Right renal cortex interstitium (tissue), 3 donors: ENCODE data around the gene KIAA2012. TPM values are rescaled to one million over a fixed set of nuclear protein-coding genes. Genes with fewer than 3 reads are reported as not detected.
"Not testable (repeated sequence)": the region's sequence is repeated elsewhere in the genome, so short reads cannot be mapped to it uniquely, and the experiment has no call there.

Experiments
- DNase-seq, 3 donors: peaks; one replicate each; pipeline ENCODE4 v3.0.0-alpha.2; 2013; ENCODE audit warnings: low read depth in 3 of 3, low spot score in 2 of 3
- polyA plus RNA-seq, 3 donors: library from polyadenylated mRNA; unstranded; fragments of 120-200 nt; gene quantifications; one replicate each; pipeline ENCODE4 v1.2.1, GENCODE V29; 2013; ENCODE audit not compliant: insufficient read length in 3 of 3

The KIAA2012 gene
- polyA plus RNA-seq, 3 donors: 0.07 to 0.11 (median 0.10) TPM

DNA sequence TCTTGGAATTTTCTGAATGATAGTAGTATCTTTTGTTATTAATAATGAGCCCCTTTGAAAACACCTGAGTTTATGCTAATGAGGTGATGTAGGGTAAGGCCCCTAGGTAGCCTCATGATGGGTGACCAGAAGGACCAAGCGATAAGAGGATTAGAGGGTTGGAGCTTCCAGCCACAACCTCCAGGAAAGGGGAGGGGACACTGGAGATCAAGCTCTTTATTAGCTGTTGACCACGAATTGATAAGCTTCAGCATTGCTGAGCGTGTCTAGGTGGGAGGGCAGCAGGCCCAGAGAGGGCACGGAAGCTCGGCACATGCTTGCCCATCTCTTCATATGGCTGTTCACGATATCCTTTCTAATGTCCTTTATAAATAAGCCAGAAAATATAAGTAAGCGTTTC lies 39.0 kb downstream of the KIAA2012 start:
- DNase-seq: no peak

DNA sequence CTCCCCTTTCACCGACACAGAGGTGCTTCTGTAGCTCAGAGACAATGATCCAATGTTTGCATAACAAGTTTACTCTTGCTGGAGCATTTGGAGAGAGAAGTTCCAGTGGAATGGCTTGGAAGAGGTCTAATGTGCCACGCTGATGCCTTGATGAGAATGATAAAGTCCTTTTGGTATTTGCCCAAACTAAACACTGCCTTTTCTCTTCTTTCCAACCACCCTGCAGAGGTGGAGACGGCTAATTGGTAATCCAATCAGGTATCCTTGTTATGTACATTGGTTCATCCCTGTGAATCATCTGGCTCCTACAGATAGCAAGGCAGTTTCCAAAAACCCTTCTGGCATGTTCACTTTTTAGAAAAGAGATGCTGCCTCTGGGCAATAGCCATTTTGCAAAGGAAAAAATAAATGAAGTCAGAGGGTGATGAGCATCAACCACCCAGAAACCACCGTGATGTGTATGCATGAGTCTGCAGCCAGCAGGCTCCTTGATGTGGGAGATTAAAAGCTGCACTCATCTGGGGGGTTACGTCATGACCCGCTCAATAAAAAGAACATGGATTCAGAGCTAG lies 40.6 kb downstream of the KIAA2012 start:
- no peak for DNase-seq

DNA sequence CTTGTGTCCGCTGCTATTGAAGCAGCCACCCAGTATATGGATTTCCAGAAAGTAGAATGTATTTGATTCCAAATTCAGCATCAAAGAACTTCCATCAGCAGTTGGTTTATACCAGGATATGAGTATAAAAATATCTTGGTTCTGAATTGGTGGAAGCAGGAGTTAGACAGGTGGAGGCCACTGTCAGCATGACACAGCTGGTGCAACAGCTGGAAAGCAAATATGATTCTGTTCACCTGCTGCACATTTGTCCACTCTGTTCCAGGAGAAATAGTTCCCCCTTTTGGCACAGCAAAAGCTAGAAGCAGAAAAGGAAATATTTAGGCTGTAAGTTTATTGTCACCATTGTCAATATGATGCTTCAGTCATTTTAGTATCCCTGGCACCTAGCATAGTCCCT lies 41.2 kb downstream of the KIAA2012 start:
- no peak for DNase-seq

DNA sequence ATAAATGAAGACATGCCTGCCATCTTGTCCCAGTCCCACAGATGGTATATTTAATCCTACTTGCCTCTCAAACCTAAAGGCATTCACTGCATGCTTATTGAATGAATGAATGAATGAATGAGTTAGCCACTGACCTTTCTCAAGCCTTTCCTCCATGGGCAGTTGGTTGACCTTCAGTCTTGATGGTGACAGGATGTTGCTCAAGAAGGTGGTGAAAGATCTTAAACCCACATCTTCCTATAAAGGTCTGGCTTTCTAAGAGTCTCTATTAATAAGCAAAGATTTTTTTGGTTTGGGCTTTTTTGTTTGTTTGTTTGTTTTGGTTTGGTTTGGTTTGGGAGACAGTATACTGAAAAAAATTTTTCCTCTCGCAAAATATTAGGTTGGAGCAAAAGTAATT lies 41.7 kb downstream of the KIAA2012 start:
- no peak for DNase-seq

DNA sequence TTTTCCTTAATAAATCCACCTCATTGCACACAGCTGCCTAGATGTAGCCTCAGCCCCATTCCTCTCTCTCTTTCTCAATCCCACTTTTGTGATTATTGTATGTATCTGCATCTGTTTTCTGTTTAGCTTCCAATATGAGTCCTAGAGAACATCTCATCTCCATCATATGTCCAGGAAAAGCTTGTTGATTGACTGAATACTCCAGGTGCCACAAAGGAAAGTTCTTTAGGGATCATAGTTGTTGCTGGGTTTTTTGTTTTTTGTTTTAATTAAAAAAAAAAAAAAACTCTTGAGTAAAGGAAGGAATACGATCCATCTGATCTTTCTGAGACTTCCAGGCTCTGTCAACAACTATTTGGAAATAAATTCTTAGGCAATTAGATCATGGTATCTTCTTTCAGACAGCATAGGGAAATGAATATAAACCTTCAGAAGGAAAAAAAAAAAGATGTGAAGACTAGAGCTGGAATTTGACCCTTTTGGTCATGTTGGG lies 42.5 kb downstream of the KIAA2012 start:
- DNase-seq: no peak

DNA sequence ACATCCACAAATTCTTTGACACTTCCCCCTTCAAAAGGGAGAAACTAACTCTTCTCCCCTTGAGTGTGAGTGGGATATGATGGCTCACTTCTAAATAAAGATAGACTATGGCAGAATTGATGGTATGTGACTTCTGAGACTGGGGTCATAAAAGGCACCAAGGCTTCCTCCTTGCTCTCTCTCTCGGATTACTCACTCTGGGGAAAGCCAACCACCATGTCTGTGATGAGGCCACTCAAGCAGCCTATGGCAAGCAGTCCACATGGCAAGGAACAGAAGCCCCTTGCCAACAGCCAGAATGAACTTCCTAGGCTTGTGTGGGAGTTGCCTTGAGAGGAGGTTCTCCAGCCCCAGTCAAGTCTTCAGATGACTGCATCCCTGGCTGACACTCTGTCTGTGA lies 43.6 kb downstream of the KIAA2012 start:
- DNase-seq: no peak

DNA sequence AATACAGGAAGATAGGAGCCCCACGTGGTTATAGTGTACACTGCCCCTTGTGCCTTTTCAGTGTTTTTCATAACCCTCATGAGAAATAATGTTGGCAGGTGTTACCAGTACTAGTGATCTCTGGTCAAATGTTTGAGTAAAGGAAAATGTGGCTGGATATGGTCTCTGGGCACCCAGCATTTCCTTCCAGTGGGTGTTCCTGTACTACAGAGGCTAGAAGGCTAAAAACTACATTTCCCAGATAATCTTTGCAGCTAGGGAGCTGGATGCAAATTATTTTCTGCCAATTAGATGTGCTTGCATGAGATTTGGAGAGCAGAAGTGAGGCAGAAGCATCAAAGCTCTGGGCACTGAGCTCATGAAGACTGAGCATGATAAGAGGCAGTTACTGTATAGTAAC lies 45.1 kb downstream of the KIAA2012 start:
- DNase-seq: no peak

DNA sequence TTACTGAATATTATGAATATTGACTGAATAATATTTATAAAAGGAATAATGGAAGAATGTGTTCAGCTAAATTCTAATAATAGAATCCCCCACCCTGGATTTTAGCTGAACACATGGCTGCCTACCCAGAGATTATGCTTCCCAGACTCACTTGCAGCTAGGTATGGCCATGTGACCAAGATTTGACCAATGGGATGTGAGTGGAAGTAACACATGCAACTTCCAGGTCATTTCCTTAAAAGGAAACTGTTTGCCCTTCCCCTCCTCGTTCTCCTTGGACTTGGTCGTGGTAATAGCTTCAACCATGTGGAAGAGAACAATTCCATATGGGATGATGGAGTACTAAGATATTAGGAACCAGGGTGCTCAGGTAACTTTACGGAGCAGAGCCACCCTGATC lies 47.8 kb downstream of the KIAA2012 start:
- DNase-seq: no peak

DNA sequence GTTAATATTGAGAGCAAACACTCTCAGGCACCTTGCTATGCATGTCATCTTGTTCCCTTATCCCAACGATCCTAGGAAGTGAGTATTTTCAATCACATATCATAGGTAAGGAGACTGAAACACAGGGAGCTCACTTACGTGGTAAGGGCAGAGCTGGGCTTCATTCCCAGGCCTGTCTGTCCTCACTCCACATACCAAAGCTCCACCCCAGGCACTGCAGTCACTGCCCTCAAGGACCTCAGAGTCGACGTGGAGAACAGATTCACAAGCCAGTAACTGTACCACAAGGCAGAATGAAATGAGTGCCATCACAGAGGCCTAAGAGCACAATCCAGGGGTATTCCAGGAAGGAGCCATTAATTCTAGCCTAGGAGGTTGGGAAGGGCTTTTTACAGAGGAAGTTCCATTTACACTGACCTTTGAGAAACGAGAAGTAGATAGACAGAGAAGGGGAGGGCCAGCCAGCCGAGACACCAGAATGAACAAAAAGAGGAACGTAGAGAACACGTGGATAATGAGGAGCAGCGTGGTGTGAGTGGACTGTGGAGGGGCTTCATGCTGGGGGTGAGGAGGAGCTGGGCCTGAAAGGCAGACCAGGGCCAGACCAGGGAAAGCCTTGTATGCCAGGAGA lies 48.6 kb downstream of the KIAA2012 start:
- no peak for DNase-seq

DNA sequence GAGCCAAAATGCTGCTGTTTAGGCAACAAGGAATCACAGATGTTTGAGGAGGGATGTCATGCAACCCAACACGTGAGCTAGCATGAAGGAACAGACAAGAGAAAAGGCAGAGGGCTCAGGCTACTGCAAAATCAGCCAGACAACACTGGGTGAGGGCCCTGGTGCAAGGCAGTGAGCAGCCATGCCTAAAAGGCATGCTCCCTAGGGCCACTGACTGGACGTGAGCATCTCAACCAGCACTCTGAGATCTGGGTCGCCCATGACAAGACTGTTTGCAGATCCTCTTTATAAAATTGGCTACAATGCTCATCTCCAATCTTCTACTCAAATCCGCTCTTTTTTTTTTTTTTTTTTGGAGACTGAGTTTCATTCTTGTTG lies 49.1 kb downstream of the KIAA2012 start:
- DNase-seq: no peak

DNA sequence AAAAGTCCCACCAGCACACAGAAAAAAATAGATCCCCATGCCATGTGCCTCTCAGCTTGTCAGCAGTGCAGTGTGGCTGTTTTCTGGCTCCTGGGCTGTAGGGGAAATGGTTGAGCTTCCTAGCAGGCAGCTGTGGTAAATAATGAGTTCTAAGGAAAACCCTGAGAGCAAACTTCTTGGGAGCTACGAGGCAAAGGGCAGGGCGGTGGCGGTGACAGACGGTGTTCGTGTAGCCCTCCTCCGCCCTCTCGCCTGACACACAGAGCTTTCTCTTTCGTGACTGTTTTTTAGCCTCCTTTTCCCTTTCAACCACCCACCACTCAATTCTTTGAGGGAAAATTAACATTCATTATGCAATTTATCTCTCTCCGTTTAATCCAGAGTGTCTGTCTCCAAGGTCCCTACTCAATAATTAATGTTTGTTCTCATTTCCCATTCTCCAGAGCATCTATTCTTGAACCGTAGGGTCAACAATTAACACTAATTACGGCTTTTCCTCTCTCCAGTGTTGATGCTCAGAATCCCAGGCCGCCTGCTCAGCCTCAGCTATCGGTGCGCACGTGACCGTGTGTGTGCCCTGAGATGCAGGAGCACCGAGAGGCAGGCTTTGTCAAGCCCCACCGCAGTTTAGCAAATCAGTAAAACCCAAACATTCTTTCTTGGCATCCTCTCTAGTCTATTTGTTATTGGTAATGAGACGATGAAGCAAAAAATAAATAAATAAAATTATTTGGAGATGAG lies 50.1 kb downstream of the KIAA2012 start:
- no peak for DNase-seq

DNA sequence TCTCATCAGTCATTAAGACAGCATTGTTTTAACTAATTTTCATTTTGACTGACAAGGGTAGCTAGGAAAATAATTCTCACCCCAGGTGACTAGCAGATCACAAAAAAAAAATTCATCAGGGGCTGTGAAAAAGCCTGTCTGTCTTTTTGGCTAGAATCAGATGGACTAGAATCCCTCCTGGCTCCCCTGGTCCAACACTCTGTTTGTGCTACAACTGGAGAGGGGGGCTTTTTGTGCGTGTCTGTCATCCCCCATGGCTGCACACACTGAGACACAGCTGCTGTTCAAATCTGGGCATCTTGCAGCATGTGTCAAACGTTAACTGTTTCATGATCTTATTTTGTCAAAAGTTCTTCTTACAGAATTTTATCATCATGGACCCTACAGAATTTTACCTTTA lies 51.2 kb downstream of the KIAA2012 start:
- no peak for DNase-seq

DNA sequence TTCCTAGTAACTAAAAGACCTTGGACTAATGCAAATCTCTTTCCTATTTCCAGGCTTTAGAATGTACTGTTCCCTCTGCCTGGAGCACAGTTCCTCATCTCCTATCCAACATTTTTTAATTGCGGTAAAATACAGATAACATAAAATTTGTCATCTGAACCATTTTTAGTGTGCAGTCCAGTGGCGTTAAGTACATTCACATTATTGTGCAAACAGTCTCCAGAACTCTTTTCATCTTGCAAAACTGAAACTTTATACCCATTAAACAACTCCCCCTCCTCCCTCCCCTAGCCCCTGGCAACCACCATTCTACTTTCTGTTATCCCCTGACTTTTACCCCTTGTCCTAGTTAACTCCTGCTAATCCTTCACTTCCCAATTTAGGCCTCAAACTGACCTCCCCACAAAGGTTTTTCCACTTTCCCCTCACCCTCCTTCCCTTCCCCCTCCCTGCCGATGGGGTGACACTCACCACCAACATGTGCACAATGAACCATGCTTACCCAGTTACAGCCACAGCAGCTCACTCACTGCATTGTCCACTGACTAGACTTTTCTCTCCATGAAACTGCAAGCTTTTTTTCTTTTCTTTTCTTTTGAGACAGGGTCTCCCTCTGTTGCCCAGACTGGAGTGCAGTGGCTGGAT lies 54.8 kb downstream of the KIAA2012 start:
- DNase-seq: no peak

DNA sequence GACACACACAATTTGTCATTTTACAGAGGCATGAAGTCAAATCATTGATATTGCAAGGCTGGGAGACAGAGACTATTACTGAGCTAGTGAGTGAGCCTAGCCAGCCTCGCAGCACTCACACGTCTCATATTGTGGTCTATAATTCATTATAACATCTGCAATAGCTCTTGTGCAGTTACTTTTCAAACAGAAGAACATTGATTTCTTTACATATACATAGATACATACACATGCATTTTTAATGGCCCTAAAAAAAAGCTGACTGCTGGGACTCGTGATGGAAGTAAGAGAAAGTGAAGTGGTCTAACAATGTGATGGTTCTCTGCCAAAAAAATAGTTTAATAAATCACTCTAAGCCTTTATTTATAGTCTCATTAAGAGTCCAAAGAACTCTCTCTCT lies 56.8 kb downstream of the KIAA2012 start:
- DNase-seq: no peak

DNA sequence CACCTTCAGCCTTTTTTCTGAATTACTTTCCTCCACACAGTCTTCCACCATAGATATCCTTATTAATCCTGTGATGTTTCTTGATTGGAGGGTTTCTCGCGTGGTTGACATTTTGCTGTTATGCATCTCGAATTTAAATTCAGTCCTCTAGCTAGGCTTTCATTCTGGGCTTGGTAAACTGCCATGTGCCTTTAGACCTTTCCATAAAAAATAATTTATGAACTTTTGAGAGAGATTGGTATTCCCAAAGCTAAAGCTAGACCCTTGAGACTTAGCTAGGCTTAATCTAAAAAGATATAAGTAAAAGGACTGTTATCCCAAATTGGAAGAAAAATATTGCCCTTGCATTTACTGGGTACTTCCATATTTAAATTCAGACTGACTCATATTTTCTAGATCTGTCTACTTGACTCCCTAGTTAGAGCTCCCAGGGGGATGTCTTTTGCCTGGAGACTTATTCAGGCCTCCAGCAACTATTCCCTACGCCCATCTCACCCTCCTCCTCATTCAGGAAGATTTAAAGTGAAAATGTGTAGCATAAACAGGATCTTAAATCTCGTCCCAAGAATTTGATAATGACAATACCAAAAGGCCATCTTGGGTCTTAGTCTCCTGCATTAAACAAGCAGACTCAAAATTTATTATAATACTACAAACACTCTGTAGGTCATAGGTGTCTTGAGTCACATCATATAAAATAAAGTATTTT lies 60.3 kb downstream of the KIAA2012 start:
- no peak for DNase-seq

DNA sequence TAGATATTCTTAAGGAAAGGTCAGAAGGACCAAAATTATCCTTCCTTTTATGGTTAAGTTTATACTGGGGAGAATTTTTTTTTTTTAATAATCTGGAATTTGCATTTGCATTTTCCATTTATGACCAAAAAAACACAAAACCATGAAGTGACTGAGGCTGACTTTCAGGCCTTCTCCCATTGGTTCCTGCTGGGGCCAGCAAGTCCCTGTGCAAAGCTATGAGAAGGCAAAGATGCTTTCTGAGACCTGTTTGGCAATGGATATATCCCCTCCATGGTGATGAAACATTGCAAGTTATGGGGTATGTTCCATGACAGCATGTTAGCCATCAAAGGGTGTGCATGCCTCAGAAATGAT lies 60.8 kb downstream of the KIAA2012 start:
- no peak for DNase-seq

DNA sequence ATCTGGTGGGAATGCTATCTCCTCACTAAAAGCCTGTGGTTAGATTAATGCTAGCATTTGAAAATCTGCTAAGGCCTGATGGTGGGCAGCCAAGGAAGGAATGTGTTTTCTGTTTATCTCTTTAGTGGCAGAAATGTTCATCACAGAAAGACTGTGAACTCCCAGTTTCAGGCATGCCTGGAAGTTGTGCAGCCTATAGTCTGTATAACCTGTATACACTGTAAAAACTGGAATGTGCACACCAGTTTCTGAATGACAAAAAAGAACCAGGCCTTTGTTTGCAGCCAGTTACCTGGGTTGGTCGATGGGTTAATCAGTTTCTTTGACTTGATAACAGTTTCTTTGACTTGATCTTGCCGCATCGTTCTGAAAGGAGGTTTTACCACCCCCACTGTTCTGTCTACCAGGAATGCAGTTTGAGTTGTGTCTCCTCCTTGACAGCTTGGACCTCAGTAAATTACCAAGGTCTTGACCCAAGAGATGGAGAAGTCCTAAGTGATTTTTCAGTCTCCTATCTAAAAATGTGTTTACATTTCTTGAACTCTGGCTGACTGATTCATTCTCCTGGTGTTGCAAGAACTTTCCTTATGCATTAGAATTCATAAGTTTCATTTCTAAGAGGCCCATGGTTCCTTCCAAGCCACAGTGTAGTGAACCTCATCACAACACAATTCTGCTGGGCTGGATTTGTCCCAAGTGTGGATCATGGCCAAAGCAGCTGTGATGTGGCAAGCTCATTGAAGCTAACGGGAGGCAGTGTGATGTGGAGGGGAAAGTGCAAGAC lies 62.2 kb downstream of the KIAA2012 start:
- peak in 1 of 3 donors; percentile 60 for DNase-seq

DNA sequence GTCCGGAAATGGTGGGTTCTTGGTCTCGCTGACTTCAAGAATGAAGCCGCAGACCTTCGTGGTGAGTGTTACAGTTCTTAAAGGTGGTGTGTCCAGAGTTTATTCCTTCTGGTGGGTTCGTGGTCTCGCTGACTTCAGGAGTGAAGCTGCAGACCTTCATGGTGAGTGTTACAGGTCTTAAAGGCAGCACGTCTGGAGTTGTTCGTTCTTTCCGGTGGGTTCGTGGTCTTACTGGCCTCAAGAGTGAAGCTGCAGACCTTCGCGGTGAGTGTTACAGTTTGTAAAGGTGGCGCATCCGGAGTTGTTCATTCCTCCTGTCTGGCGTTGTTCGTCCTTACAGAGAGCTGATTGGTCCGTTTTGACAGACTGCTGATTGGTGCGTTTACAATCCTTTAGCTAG lies 63.0 kb downstream of the KIAA2012 start:
- not testable (repeated sequence) for DNase-seq

DNA sequence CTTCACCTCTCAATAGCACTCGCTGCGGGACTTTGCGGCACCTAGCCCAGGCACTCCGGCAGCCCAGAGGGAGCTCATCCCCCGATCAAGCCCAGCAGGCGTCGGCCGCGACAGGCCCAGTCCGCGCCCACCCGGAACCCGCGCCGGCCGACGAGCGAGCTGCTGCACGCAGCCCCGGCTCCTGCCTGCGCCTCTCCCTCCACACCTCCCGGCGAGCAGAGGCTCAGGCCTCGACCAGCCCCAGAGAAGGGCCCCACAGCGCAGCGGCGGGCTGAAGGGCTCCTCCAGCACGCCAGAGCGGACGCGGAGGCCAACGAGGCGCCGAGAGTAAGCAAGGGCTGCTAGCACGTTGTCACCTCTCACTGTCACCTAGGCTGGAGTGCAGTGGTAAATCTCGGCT lies 63.5 kb downstream of the KIAA2012 start:
- no peak for DNase-seq

DNA sequence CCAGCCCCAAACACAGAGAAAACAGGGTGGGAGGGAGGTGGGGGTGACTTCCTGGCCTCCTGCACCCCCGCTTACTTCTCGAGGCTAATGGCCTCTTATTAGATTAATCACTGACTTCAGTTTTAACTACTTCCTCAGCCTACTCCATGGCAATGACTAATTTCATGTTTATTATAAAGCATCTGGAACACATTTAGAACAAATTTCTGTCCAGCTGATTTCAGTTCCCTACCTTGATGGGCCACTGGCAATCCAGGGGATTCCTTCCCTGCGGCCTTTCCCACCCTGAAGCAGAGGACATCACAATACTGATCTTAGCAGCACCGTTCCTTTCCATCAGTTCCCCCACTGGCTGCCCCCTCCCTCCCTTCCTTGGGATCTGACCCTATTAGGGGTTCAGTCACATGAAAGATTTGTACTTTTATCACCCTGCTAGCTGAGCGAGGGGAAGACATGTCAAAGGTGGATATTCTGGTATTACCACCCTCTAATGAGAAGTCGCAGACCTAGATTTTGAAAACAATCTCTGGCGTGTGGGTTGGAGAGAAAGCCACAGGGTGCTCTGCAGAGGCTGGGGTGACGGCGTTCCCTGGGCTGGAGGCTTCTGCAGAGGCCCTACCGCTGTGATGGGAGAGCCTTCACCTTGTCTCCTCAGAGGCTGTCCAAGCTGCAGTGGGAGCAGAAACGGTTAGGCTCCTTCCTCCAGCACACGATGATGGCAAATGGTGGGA lies 67.6 kb downstream of the KIAA2012 start:
- no peak for DNase-seq
